Daoy (cell line): ENCODE measurements around the gene ESR1. TPM values are rescaled to one million over a fixed set of nuclear protein-coding genes. Genes with fewer than 3 reads are reported as not detected.
"Not testable (repeated sequence)": the region's sequence is repeated elsewhere in the genome, so short reads cannot be mapped to it uniquely, and the experiment has no call there.

ENCODE experiments used
- DNase-seq: peaks from one replicate; pipeline ENCODE4 v3.0.0-alpha.2; 2015; ENCODE audit warnings: low read depth
- total RNA-seq: library from RNA; depleted of rRNA; stranded (reverse); fragments of >200 nt; shearing (Covaris generic); gene quantifications from 2 replicates; pipeline ENCODE4 v1.2.3, GENCODE V29; 2014

ESR1 gene
- total RNA-seq, 1 experiment from 2014 or later = not detected

GRCh38 chr6:152053332-152053731 is 245.8 kb downstream of the ESR1 start:
- no peak for DNase-seq

DNA sequence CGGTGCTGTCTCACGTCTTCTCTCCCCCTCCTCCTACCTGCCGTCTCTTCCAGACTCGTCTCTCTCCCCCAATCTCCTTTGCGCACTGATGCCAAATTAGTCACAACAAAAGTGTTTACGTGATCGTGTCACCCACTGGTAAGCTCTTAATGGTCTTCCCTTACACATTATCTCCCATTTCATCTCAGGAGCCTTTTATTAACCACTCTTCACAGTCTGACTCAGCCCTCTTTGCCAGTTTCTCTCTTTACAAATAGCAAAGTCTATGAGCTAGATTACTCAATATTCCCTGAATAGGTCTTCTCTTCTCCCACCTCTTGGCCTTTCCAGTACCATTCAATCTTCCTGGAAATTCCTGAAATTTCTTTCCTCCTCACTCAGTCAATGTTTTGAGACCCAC is 247.0 kb downstream of the ESR1 start:
- DNase-seq = peak; percentile 34

DNA sequence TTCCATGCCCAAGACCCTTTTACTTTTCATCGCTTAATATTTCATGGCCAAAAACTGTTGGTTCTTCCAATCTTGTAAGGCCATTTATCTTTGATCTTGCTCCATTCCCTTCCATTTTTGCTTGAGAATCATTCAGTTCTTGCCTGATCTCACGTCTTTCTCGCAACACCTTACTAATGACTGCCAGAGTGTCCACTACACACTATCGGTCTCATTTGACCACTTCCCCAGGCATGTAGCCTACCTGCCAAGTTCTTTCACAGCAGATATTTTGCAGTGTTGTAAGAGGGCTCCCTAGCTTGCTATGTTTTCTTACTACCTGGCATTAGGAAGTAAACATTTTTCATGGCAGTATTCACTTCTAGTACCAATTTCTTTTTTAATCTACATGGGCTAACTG is 248.0 kb downstream of the ESR1 start:
- no peak for DNase-seq

DNA sequence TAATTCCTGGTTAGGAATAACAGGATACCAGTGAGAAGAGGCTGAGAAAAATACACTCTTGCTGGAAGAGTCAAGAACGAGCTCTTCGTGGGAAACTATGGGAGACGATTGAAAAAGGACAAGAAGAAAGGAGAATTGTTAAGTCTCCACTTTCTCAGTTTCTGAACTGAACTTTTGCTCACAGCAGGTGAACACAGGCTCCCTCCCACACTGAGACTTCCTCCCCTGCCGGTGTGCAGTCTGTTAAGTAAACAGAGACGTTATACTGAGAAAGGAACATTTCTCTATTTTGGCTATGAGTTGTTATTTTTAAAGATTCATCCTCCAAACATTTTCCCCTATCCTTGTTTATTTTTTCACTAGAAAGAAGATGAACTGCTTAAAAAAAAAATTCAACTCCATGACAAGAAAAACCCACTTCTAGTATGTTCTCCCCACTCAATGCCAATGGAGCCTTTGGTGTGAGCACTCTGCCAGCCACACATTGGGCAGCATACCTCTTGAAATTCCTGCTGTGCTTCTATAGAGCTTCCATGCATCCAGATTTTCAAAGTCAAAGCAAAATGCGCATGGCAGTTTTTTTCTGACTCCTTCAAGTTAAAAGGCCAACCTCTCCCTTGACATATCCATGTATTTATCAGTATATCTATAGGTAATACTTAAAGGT is 250.5 kb downstream of the ESR1 start:
- DNase-seq = no peak

- DNase-seq = no peak
Observed at GRCh38 chr6:152059909-152060308, 252.4 kb downstream of the ESR1 start.

- no peak for DNase-seq
Observed at GRCh38 chr6:152062476-152062875, 255.0 kb downstream of the ESR1 start.

- DNase-seq = no peak
Observed at GRCh38 chr6:152063170-152063921, 255.9 kb downstream of the ESR1 start.

DNA sequence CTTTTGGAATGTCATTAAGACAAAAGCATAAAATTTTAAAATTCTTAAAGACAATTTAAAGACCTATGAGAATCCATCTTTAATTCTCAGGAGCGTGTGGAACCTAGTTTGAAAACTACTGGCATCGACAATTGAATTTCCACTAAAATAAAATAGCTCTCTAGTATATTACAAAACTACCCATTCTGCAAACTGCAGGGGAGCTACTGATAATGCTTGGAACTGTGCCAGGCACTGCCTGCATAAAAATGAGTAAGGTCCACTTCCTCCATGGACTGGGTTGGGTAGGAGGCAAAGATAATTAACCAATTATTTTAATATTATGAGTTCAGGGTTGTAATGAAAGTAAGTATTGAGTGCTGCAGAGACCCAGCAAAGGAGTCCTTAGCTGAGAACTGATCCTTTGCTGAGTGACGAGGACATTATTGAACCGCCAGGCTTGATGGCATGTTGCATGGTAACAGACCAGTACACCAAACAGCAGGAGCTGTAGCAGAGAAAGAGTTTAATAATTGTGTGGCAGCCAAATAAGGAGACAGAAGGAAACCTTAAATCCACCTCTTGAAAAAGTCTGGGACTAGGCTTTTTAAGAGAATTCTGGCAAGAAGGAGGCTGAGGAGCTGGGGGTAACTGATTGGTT is 261.3 kb downstream of the ESR1 start:
- peak; percentile 38 for DNase-seq

GRCh38 chr6:152070556-152070955 is 263.1 kb downstream of the ESR1 start:
- no peak for DNase-seq

GRCh38 chr6:152071318-152071717 is 263.8 kb downstream of the ESR1 start:
- DNase-seq = no peak

GRCh38 chr6:152071843-152072242 is 264.4 kb downstream of the ESR1 start:
- DNase-seq = no peak

DNA sequence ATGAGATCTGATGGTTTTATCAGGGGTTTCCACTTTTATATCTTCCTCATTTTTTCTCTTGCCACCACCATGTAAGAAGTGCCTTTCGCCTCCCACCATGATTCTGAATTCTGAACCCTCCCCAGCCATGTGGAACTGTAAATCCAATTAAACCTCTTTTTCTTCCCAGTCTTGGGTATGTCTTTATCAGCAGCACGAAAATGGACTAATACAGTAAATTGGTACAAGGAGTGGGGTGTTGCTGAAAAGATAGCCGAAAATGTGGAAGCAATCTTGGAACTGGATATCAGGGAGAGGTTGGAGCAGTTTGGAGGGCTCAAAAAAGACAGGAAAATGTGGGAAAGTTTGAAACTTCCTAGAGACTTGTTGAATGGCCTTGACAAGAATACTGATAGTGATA is 268.8 kb downstream of the ESR1 start:
- DNase-seq = not testable (repeated sequence)

- DNase-seq = no peak
Observed at GRCh38 chr6:152078001-152078400, 270.5 kb downstream of the ESR1 start.

DNA sequence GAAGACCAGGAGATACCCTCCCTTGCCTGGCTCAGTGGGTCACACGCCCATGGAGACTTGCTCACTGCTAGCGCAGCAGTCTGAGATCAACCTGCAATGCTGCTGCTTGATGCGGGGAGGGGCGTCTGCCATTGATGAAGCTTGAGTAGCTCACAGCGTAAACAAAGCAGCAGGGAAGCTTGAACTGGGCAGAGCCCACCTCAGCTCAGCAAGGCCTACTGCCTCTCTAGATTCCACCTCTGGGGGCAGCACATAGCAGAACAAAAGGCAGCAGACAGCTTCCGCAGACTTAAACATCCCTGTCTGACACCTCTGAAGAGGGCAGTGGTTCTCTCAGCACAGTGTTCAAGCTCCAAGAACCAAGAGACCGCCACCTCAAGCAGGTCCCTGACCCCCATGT is 271.3 kb downstream of the ESR1 start:
- DNase-seq = no peak

DNA sequence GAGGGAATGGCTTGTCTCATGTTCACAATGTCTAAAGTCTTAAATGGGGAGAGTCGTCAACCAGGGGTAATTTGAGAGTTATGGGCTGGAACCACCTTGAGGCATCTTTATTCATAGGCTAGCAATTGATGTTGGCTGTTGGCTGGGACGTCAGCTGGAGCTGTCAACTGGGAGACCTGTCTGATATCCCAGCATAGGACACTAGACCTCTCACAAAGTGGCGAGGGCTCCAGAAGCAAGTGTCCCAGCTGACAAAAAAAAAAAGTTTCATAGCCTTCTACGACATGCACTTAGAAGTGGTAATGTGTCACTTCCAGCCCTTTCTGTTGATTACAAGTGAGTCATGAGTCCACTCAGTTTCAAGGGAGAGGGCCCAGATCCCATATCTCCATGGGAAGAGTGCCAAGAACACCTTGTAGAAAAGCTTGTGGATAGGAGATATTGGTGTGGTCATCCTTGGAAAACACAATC is 278.0 kb downstream of the ESR1 start:
- DNase-seq = peak; percentile 52

DNA sequence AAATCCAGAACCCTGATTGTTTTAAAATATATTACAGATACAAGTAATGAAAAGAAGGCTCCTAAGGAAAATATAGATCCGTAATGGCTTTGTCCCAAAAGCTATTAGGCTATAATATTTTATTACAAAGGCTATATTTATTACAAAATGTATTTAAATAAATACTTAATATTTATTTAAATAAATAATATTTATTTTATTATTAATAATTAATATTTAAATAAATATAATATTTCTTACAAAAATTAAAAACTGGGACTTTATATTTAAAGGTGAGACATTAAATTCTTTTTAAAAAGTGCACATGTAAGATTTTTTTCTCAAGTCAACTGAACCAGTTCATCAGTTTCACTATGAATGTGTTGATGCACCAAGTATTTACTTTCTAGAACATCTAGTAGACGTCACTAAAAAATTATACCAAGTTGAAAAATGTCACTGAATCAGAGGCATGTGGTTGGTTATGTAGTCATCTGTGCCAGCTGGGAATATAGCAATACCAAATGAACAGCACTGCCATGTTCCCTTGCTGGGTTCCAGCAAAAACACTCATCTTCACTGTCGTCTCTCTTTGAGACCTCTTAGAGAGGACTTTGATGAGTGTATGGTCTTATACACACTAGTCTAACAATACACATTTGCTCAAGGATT is 278.9 kb downstream of the ESR1 start:
- DNase-seq = no peak

GRCh38 chr6:152087096-152087495 is 279.6 kb downstream of the ESR1 start:
- no peak for DNase-seq

- no peak for DNase-seq
Observed at GRCh38 chr6:152087701-152088100, 280.2 kb downstream of the ESR1 start.

- DNase-seq = peak; percentile 21
Observed at GRCh38 chr6:152089992-152090391, 282.5 kb downstream of the ESR1 start.

DNA sequence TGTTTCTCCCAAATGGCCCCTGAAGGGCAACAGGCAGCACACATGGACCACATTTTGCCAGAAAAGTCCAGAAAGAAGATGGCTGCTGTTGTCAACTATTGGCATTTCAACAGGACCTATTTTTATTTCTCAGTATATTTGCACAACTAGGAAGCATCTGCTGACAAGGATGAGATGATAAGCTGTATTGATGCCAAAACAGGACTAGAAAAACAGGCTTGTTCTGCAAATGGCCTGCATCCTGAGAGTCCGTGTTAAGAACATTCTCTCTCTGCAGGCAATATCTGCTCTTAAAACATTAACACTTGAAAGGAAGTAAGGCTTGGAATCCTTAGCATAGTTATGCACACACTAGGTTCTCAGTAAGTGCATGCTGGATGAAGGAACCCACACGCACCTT is 283.7 kb downstream of the ESR1 start:
- no peak for DNase-seq

- DNase-seq = peak; percentile 50
Observed at GRCh38 chr6:152091851-152092341, 284.4 kb downstream of the ESR1 start.

DNA sequence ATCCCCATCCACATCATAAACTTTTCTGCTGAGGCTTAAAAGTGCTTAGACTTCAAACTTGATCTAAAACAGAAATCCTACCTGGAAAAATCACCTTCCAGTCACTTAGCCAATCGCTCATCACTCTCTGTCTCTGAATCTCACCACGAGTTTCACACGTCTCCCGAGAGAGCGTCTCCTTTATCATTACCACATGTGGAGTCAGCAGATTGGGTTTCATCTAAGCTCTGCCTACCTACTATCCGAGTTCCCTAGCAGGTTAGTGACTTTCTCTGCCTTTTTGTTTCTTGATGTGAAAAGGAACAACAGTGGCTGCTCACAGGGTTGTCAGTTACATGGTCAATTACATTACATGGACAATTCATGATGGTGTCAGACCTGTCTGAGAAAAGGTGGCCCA is 286.2 kb downstream of the ESR1 start:
- no peak for DNase-seq
